IPS-15b (cell line): ENCODE measurements around the gene IGFBP3.

Source experiments
- H3K27me3 ChIP-seq: one replicate; pipeline ENCODE4 v1.6.1; 2013; ENCODE audit warnings: low read length; ENCODE audit not compliant: control insufficient read depth, insufficient read depth
- H3K36me3 ChIP-seq: one replicate; pipeline ENCODE4 v1.6.1; 2013; ENCODE audit warnings: low read length; ENCODE audit not compliant: control insufficient read depth, insufficient read depth
- H3K4me1 ChIP-seq: one replicate; pipeline ENCODE4 v1.6.1; 2013; ENCODE audit warnings: mild to moderate bottlenecking, low read length; ENCODE audit not compliant: control insufficient read depth, insufficient read depth
- H3K4me3 ChIP-seq: one replicate; pipeline ENCODE4 v1.5.1; 2013; ENCODE audit warnings: low read depth, low read length
- H3K9ac ChIP-seq: one replicate; pipeline ENCODE4 v1.6.1; 2013; ENCODE audit warnings: low read depth, mild to moderate bottlenecking, low read length
- H3K9me3 ChIP-seq: one replicate; pipeline ENCODE4 v1.6.1; 2013; ENCODE audit warnings: mild to moderate bottlenecking, low read length; ENCODE audit not compliant: control insufficient read depth, insufficient read depth

Gene IGFBP3

GRCh38 chr7:45880433-45880860, 40.6 kb downstream of the IGFBP3 start:
- peaks cover 3% of the 10 kb centered on the region for H3K4me1 ChIP-seq
- peaks cover 3% of the 10 kb centered on the region for H3K9me3 ChIP-seq
- H3K36me3 ChIP-seq = no peaks in the 10 kb centered on the region
- no peak overlapping the region for H3K9ac ChIP-seq
- peaks cover 3% of the 10 kb centered on the region for H3K27me3 ChIP-seq
- no peak overlapping the region for H3K4me3 ChIP-seq

GRCh38 chr7:45878457-45879144, 42.5 kb downstream of the IGFBP3 start:
- Histone ChIP-seq H3K27me3 (no peaks in the 10 kb centered on the region), H3K4me3 (no peak overlapping the region), H3K9ac (no peak overlapping the region), H3K4me1 (peaks cover 3% of the 10 kb centered on the region), H3K36me3 (no peaks in the 10 kb centered on the region), H3K9me3 (peaks cover 3% of the 10 kb centered on the region)

GRCh38 chr7:45876519-45876918, 44.6 kb downstream of the IGFBP3 start:
- Histone ChIP-seq H3K27me3 (no peaks in the 10 kb centered on the region), H3K36me3 (no peaks in the 10 kb centered on the region), H3K9me3 (peaks cover 3% of the 10 kb centered on the region), H3K9ac (no peak overlapping the region), H3K4me1 (no peaks in the 10 kb centered on the region), H3K4me3 (no peak overlapping the region)

GRCh38 chr7:45874408-45875131, 46.5 kb downstream of the IGFBP3 start:
- Histone ChIP-seq H3K4me3 (no peak overlapping the region), H3K36me3 (no peaks in the 10 kb centered on the region), H3K9ac (no peak overlapping the region), H3K4me1 (no peaks in the 10 kb centered on the region), H3K9me3 (peaks cover 3% of the 10 kb centered on the region), H3K27me3 (no peaks in the 10 kb centered on the region)

- Histone ChIP-seq H3K9ac (no peak overlapping the region), H3K4me3 (no peak overlapping the region), H3K4me1 (no peaks in the 10 kb centered on the region), H3K27me3 (no peaks in the 10 kb centered on the region), H3K9me3 (peaks cover 1% of the 10 kb centered on the region), H3K36me3 (no peaks in the 10 kb centered on the region)
These were observed 47.7 kb downstream of the IGFBP3 start for GRCh38 chr7:45873355-45873754.

- Histone ChIP-seq H3K36me3 (no peaks in the 10 kb centered on the region), H3K9me3 (no peaks in the 10 kb centered on the region), H3K9ac (no peak within 1 kb of the TSS), H3K27me3 (no peaks in the 10 kb centered on the region), H3K4me3 (no peak within 1 kb of the TSS), H3K4me1 (no peaks in the 10 kb centered on the region)
These were observed 48.1 kb downstream of the IGFBP3 start, which contains the start of gene CCDC201 for GRCh38 chr7:45873035-45873354. TSS of gene CCDC201 (minus strand) at chr7:45873082. CDS start at chr7:45873007, 75 bp downstream.

GRCh38 chr7:45872116-45873034, 48.7 kb downstream of the IGFBP3 start:
- Histone ChIP-seq H3K9ac (no peak overlapping the region), H3K36me3 (no peaks in the 10 kb centered on the region), H3K4me1 (no peaks in the 10 kb centered on the region), H3K27me3 (no peaks in the 10 kb centered on the region), H3K4me3 (no peak overlapping the region), H3K9me3 (no peaks in the 10 kb centered on the region)

GRCh38 chr7:45869426-45869825, 51.6 kb downstream of the IGFBP3 start:
- no peaks in the 10 kb centered on the region for H3K36me3 ChIP-seq
- H3K9ac ChIP-seq = no peak overlapping the region
- no peaks in the 10 kb centered on the region for H3K9me3 ChIP-seq
- no peaks in the 10 kb centered on the region for H3K27me3 ChIP-seq
- H3K4me3 ChIP-seq = no peak overlapping the region
- no peaks in the 10 kb centered on the region for H3K4me1 ChIP-seq

- Histone ChIP-seq H3K9ac (no peak overlapping the region), H3K36me3 (no peaks in the 10 kb centered on the region), H3K4me1 (no peaks in the 10 kb centered on the region), H3K4me3 (no peak overlapping the region), H3K9me3 (no peaks in the 10 kb centered on the region), H3K27me3 (no peaks in the 10 kb centered on the region)
These were observed 53.6 kb downstream of the IGFBP3 start for GRCh38 chr7:45867471-45867870.

- Histone ChIP-seq H3K9me3 (no peaks in the 10 kb centered on the region), H3K9ac (no peak overlapping the region), H3K4me1 (no peaks in the 10 kb centered on the region), H3K27me3 (no peaks in the 10 kb centered on the region), H3K36me3 (no peaks in the 10 kb centered on the region), H3K4me3 (no peak overlapping the region)
These were observed 55.3 kb downstream of the IGFBP3 start for GRCh38 chr7:45865594-45866410.

- Histone ChIP-seq H3K9ac (no peak overlapping the region), H3K27me3 (no peaks in the 10 kb centered on the region), H3K4me3 (no peak overlapping the region), H3K36me3 (no peaks in the 10 kb centered on the region), H3K9me3 (no peaks in the 10 kb centered on the region), H3K4me1 (no peaks in the 10 kb centered on the region)
These were observed 57.4 kb downstream of the IGFBP3 start for GRCh38 chr7:45863715-45864114.
